Activated T-helper 2 cell treated with anti-CD3 and anti-CD28 coated beads, Interferon-gamma antibody, Interleukin-2, Interleukin-4, amounts not matched to agents 10 μg/mL and 5 μg/mL and 100 μg/mL, durations not matched to agents 14 hours and 24 hours and 36 hours (primary cell): ENCODE data around the gene GPD2. TPM values are rescaled to one million over a fixed set of nuclear protein-coding genes. Genes with fewer than 3 reads are reported as not detected.
"Not testable (repeated sequence)": the region's sequence is repeated elsewhere in the genome, so short reads cannot be mapped to it uniquely, and the experiment has no call there.

Source experiments
- DNase-seq: peaks from one replicate; pipeline ENCODE4 v3.0.0; 2021; ENCODE audit warnings: low spot score
- H3K27ac Mint-ChIP-seq: one replicate; pipeline ENCODE4 v1.8.0; 2021; ENCODE audit warnings: mixed read lengths
- H3K27me3 Mint-ChIP-seq: one replicate; pipeline ENCODE4 v1.8.0; 2021; ENCODE audit warnings: low read depth, mixed read lengths
- H3K36me3 Mint-ChIP-seq: one replicate; pipeline ENCODE4 v1.8.0; 2021; ENCODE audit warnings: low read depth, mixed read lengths
- H3K4me1 Mint-ChIP-seq: one replicate; pipeline ENCODE4 v1.8.0; 2021; ENCODE audit warnings: low read depth, mixed read lengths
- H3K4me3 Mint-ChIP-seq: one replicate; pipeline ENCODE4 v1.8.0; 2021; ENCODE audit warnings: low read depth, mild to moderate bottlenecking, moderate library complexity, mixed read lengths
- H3K9me3 Mint-ChIP-seq: one replicate; pipeline ENCODE4 v1.8.0; 2021; ENCODE audit warnings: mixed read lengths
- intact Hi-C: fragments of 100-400 bp; cut with micrococcal nuclease; formaldehyde crosslinking; loops from one replicate; pipeline ENCODE4 v1.15.1; 2023
- total RNA-seq: library from RNA; stranded (reverse); gene quantifications from 2 replicates; pipeline ENCODE4 v1.2.3, GENCODE V29; 2022

Gene GPD2
- total RNA-seq, 1 donor from 2014 or later = 23.7 TPM

- Mint-ChIP-seq H3K36me3 (no peaks in the 10 kb centered on the region), H3K9me3 (no peaks in the 10 kb centered on the region), H3K27ac (no peak overlapping the region), H3K27me3 (peaks cover 17% of the 10 kb centered on the region), H3K4me3 (no peak overlapping the region), H3K4me1 (peaks cover 5% of the 10 kb centered on the region)
- intact Hi-C loops = no loop called here
- DNase-seq = no peak
These were observed 157.4 kb downstream of the GPD2 start for GRCh38 chr2:156593594-156593921.

GRCh38 chr2:156598563-156598962 is 162.4 kb downstream of the GPD2 start:
- peaks cover 33% of the 10 kb centered on the region for H3K27me3 Mint-ChIP-seq
- H3K27ac Mint-ChIP-seq = no peak overlapping the region
- no peaks in the 10 kb centered on the region for H3K36me3 Mint-ChIP-seq
- no peaks in the 10 kb centered on the region for H3K9me3 Mint-ChIP-seq
- intact Hi-C loops = no loop called here
- no peak overlapping the region for H3K4me3 Mint-ChIP-seq
- no peak for DNase-seq
- peaks cover 1% of the 10 kb centered on the region for H3K4me1 Mint-ChIP-seq

GRCh38 chr2:156600196-156600595 is 164.0 kb downstream of the GPD2 start:
- no peak overlapping the region for H3K4me3 Mint-ChIP-seq
- no peaks in the 10 kb centered on the region for H3K4me1 Mint-ChIP-seq
- DNase-seq = no peak
- no peaks in the 10 kb centered on the region for H3K9me3 Mint-ChIP-seq
- H3K27ac Mint-ChIP-seq = no peak overlapping the region
- H3K36me3 Mint-ChIP-seq = no peaks in the 10 kb centered on the region
- intact Hi-C loops = no loop called here
- peaks cover 34% of the 10 kb centered on the region for H3K27me3 Mint-ChIP-seq

GRCh38 chr2:156601855-156602551 is 165.8 kb downstream of the GPD2 start:
- no peak for DNase-seq
- H3K4me3 Mint-ChIP-seq = no peak overlapping the region
- intact Hi-C loops = no loop called here
- H3K36me3 Mint-ChIP-seq = no peaks in the 10 kb centered on the region
- H3K27me3 Mint-ChIP-seq = peaks cover 31% of the 10 kb centered on the region
- H3K4me1 Mint-ChIP-seq = no peaks in the 10 kb centered on the region
- H3K9me3 Mint-ChIP-seq = no peaks in the 10 kb centered on the region
- no peak overlapping the region for H3K27ac Mint-ChIP-seq

GRCh38 chr2:156602552-156602933 is 166.4 kb downstream of the GPD2 start:
- Mint-ChIP-seq H3K36me3 (no peaks in the 10 kb centered on the region), H3K4me1 (no peaks in the 10 kb centered on the region), H3K27ac (no peak overlapping the region), H3K4me3 (no peak overlapping the region), H3K27me3 (peaks cover 29% of the 10 kb centered on the region), H3K9me3 (no peaks in the 10 kb centered on the region)
- no peak for DNase-seq
- intact Hi-C loops = no loop called here

- no peaks in the 10 kb centered on the region for H3K9me3 Mint-ChIP-seq
- H3K4me1 Mint-ChIP-seq = no peaks in the 10 kb centered on the region
- H3K4me3 Mint-ChIP-seq = no peak overlapping the region
- H3K36me3 Mint-ChIP-seq = no peaks in the 10 kb centered on the region
- intact Hi-C loops = no loop called here
- no peak for DNase-seq
- H3K27ac Mint-ChIP-seq = no peak overlapping the region
- H3K27me3 Mint-ChIP-seq = peaks cover 7% of the 10 kb centered on the region
These were observed 179.7 kb downstream of the GPD2 start for GRCh38 chr2:156615836-156616322.

- H3K27me3 Mint-ChIP-seq, DNase-seq, H3K36me3 Mint-ChIP-seq, H3K4me3 Mint-ChIP-seq, H3K4me1 Mint-ChIP-seq, H3K9me3 Mint-ChIP-seq, H3K27ac Mint-ChIP-seq, intact Hi-C loops: not testable (repeated sequence)
These were observed 181.9 kb downstream of the GPD2 start for GRCh38 chr2:156618071-156618470.

GRCh38 chr2:156619021-156619539 is 182.9 kb downstream of the GPD2 start:
- Mint-ChIP-seq H3K27me3 (peaks cover 6% of the 10 kb centered on the region), H3K36me3 (no peaks in the 10 kb centered on the region), H3K27ac (no peak overlapping the region), H3K9me3 (no peaks in the 10 kb centered on the region), H3K4me3 (no peak overlapping the region), H3K4me1 (no peaks in the 10 kb centered on the region)
- no peak for DNase-seq
- intact Hi-C loops = no loop called here

GRCh38 chr2:156622491-156622890 is 186.3 kb downstream of the GPD2 start:
- no peak overlapping the region for H3K27ac Mint-ChIP-seq
- H3K9me3 Mint-ChIP-seq = no peaks in the 10 kb centered on the region
- intact Hi-C loops = no loop called here
- no peaks in the 10 kb centered on the region for H3K4me1 Mint-ChIP-seq
- H3K4me3 Mint-ChIP-seq = no peak overlapping the region
- no peak for DNase-seq
- H3K36me3 Mint-ChIP-seq = no peaks in the 10 kb centered on the region
- peaks cover 6% of the 10 kb centered on the region for H3K27me3 Mint-ChIP-seq

- Mint-ChIP-seq H3K27me3 (peaks cover 6% of the 10 kb centered on the region), H3K9me3 (no peaks in the 10 kb centered on the region), H3K36me3 (no peaks in the 10 kb centered on the region), H3K4me3 (no peak overlapping the region), H3K27ac (no peak overlapping the region), H3K4me1 (no peaks in the 10 kb centered on the region)
- intact Hi-C loops = no loop called here
- no peak for DNase-seq
These were observed 189.4 kb downstream of the GPD2 start for GRCh38 chr2:156625360-156626170.

- no peak overlapping the region for H3K27ac Mint-ChIP-seq
- no peak overlapping the region for H3K4me3 Mint-ChIP-seq
- H3K27me3 Mint-ChIP-seq = peaks cover 11% of the 10 kb centered on the region
- no peaks in the 10 kb centered on the region for H3K4me1 Mint-ChIP-seq
- no peaks in the 10 kb centered on the region for H3K36me3 Mint-ChIP-seq
- intact Hi-C loops = no loop called here
- no peak for DNase-seq
- H3K9me3 Mint-ChIP-seq = no peaks in the 10 kb centered on the region
These were observed 190.8 kb downstream of the GPD2 start for GRCh38 chr2:156626931-156627330.

GRCh38 chr2:156630579-156631337 is 194.6 kb downstream of the GPD2 start:
- H3K27ac Mint-ChIP-seq = no peak overlapping the region
- intact Hi-C loops = no loop called here
- H3K4me3 Mint-ChIP-seq = no peak overlapping the region
- DNase-seq = no peak
- no peaks in the 10 kb centered on the region for H3K4me1 Mint-ChIP-seq
- no peaks in the 10 kb centered on the region for H3K36me3 Mint-ChIP-seq
- peaks cover 15% of the 10 kb centered on the region for H3K27me3 Mint-ChIP-seq
- no peaks in the 10 kb centered on the region for H3K9me3 Mint-ChIP-seq

GRCh38 chr2:156635646-156636045 is 199.5 kb downstream of the GPD2 start:
- intact Hi-C loops = no loop called here

More at GRCh38 chr2:156635646-156636045, 199.5 kb downstream of the GPD2 start:
- no peak for DNase-seq
- peaks cover 15% of the 10 kb centered on the region for H3K27me3 Mint-ChIP-seq
- no peak overlapping the region for H3K27ac Mint-ChIP-seq
- no peak overlapping the region for H3K4me3 Mint-ChIP-seq
- H3K36me3 Mint-ChIP-seq = no peaks in the 10 kb centered on the region
- H3K9me3 Mint-ChIP-seq = no peaks in the 10 kb centered on the region
- no peaks in the 10 kb centered on the region for H3K4me1 Mint-ChIP-seq
